ENCODE results near the gene SH2B3. TPM values are rescaled to one million over a fixed set of nuclear protein-coding genes. Genes with fewer than 3 reads are reported as not detected.

Gene SH2B3
- total and polyA plus RNA-seq, 2 of the 13 experiments (the other 11 are each of a cell fraction or from before 2014, with no cell fraction given) = 6.8 to 6.9 TPM

DNA sequence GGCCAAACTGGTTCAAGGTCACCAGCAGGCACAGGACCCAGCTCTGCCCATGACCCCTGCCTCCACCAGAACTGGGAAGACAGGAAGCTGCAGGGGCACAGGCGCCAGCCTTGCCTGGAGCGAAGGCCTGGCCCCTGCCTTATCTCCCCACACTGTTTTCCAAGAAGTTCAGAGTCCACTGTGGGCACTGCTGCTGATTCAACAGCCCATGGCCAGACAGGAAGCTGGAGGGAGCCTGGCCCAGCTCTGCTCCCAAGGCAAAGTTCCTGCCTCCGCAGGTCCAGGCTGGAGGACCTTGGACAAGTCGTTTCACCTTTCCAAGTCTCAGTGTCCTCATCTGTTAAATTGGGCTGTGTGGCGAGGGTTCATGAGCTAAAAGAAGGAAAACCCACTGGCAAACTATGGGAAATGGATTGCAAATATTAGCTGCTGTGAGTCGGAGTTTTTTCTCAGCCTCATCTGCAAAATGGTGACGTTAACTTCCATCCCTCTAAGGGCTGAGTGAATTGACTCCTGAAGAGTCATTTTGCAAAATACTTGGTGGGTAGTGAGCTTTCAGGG lies 38.0 kb upstream of the SH2B3 start (continued):
- TF ChIP-seq ZNF33A (CRISPR knock-in tag; IDR thresholded peaks at IDR 0.05; ENCODE audit: borderline replicate concordance) (no peak; the same call in 1 of the 2 replicates), BRD4 (CRISPR knock-in tag; IDR thresholded peaks at IDR 0.05) (no peak), EHMT2 (IDR thresholded peaks at IDR 0.05; ENCODE audit: borderline replicate concordance, low read depth, low read length) (no peak; the same call in 1 of the 2 replicates), SPEN (CRISPR knock-in tag; IDR thresholded peaks at IDR 0.05; ENCODE audit: low read depth) (peak; percentile 86), YEATS4 (CRISPR knock-in tag; IDR thresholded peaks at IDR 0.05; ENCODE audit: borderline replicate concordance) (peak; percentile 63; the same call in 1 of the 2 replicates), POLR2AphosphoS5 (IDR thresholded peaks at IDR 0.05; ENCODE audit: low read depth, low read length) (no peak; the same call in 1 of the 2 replicates), CREM (IDR thresholded peaks at IDR 0.05) (peak; percentile 81), CREM (CRISPR knock-in tag; IDR thresholded peaks at IDR 0.05) (no peak), SSRP1 (CRISPR knock-in tag; IDR thresholded peaks at IDR 0.05) (no peak), SIN3A (IDR thresholded peaks at IDR 0.05; ENCODE audit: borderline replicate concordance, low read depth, low read length) (peak; percentile 54; the same call in 1 of the 2 replicates), NFRKB (IDR thresholded peaks at IDR 0.05) (no peak), KLF15 (CRISPR knock-in tag; IDR thresholded peaks at IDR 0.05; ENCODE audit: borderline replicate concordance) (no peak; the same call in 1 of the 2 replicates), SKI (IDR thresholded peaks at IDR 0.05; ENCODE audit: partially characterized antibody) (peak; percentile 99)
- TF ChIP-seq, protein P1, sequence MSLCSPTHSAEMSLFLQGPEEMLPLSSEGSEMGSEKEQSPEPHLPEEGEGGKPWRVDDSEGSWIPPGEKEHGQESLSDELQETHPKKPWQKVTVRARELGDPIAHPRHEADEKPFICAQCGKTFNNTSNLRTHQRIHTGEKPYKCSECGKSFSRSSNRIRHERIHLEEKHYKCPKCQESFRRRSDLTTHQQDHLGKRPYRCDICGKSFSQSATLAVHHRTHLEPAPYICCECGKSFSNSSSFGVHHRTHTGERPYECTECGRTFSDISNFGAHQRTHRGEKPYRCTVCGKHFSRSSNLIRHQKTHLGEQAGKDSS (CRISPR knock-in tag; IDR thresholded peaks at IDR 0.05; ENCODE audit: borderline replicate concordance, low read depth) = peak; percentile 84
- TF ChIP-seq, protein P2, sequence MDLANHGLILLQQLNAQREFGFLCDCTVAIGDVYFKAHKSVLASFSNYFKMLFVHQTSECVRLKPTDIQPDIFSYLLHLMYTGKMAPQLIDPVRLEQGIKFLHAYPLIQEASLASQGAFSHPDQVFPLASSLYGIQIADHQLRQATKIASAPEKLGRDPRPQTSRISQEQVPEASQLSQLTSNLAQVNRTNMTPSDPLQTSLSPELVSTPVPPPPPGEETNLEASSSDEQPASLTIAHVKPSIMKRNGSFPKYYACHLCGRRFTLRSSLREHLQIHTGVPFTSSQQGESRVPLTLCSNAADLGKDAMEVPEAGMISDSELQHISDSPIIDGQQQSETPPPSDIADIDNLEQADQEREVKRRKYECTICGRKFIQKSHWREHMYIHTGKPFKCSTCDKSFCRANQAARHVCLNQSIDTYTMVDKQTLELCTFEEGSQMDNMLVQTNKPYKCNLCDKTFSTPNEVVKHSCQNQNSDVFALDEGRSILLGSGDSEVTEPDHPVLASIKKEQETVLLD (CRISPR knock-in tag; IDR thresholded peaks at IDR 0.05; ENCODE audit: low read depth) = peak; percentile 66; the same call in 1 of the 2 replicates
- TF ChIP-seq, protein P3, sequence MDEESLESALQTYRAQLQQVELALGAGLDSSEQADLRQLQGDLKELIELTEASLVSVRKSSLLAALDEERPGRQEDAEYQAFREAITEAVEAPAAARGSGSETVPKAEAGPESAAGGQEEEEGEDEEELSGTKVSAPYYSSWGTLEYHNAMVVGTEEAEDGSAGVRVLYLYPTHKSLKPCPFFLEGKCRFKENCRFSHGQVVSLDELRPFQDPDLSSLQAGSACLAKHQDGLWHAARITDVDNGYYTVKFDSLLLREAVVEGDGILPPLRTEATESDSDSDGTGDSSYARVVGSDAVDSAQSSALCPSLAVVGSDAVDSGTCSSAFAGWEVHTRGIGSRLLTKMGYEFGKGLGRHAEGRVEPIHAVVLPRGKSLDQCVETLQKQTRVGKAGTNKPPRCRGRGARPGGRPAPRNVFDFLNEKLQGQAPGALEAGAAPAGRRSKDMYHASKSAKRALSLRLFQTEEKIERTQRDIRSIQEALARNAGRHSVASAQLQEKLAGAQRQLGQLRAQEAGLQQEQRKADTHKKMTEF (CRISPR knock-in tag; IDR thresholded peaks at IDR 0.05) = peak; percentile 91
- TF ChIP-seq, protein P4, sequence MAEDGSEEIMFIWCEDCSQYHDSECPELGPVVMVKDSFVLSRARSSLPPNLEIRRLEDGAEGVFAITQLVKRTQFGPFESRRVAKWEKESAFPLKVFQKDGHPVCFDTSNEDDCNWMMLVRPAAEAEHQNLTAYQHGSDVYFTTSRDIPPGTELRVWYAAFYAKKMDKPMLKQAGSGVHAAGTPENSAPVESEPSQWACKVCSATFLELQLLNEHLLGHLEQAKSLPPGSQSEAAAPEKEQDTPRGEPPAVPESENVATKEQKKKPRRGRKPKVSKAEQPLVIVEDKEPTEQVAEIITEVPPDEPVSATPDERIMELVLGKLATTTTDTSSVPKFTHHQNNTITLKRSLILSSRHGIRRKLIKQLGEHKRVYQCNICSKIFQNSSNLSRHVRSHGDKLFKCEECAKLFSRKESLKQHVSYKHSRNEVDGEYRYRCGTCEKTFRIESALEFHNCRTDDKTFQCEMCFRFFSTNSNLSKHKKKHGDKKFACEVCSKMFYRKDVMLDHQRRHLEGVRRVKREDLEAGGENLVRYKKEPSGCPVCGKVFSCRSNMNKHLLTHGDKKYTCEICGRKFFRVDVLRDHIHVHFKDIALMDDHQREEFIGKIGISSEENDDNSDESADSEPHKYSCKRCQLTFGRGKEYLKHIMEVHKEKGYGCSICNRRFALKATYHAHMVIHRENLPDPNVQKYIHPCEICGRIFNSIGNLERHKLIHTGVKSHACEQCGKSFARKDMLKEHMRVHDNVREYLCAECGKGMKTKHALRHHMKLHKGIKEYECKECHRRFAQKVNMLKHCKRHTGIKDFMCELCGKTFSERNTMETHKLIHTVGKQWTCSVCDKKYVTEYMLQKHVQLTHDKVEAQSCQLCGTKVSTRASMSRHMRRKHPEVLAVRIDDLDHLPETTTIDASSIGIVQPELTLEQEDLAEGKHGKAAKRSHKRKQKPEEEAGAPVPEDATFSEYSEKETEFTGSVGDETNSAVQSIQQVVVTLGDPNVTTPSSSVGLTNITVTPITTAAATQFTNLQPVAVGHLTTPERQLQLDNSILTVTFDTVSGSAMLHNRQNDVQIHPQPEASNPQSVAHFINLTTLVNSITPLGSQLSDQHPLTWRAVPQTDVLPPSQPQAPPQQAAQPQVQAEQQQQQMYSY (CRISPR knock-in tag; IDR thresholded peaks at IDR 0.05) = no peak
- TF ChIP-seq, protein P5, sequence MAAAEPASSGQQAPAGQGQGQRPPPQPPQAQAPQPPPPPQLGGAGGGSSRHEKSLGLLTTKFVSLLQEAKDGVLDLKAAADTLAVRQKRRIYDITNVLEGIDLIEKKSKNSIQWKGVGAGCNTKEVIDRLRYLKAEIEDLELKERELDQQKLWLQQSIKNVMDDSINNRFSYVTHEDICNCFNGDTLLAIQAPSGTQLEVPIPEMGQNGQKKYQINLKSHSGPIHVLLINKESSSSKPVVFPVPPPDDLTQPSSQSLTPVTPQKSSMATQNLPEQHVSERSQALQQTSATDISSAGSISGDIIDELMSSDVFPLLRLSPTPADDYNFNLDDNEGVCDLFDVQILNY (CRISPR knock-in tag; conservative IDR thresholded peaks at IDR 0.05) = no peak
- TF ChIP-seq, protein P6, sequence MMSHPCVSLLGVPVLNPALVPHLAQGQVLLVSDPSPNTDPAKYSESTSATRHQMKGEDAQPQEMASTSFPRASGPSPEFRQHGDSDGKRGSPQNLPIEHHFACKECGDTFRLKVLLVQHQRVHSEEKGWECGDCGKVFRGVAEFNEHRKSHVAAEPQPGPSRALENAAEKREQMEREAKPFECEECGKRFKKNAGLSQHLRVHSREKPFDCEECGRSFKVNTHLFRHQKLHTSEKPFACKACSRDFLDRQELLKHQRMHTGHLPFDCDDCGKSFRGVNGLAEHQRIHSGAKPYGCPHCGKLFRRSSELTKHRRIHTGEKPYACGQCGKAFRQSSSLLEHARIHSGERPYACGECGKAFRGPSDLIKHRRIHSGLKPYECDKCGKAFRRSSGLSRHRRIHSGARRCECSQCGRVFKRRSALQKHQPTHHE (CRISPR knock-in tag; IDR thresholded peaks at IDR 0.05; ENCODE audit: borderline replicate concordance) = no peak; the same call in 1 of the 2 replicates

Measured in HepG2 (cell line).